Spleen (tissue), 7 donors: ENCODE data around the gene RBMS3.

ENCODE experiments used
- CTCF ChIP-seq, 11 experiments: fragments of 200-600 bp in 7 of 11; fragments of 450-650 bp in 4 of 11; sonication (generic) in 4 of 11; IDR thresholded peaks in 8 of 11; conservative IDR thresholded peaks in 3 of 11; 1 replicate in 7 of 11; 2 replicates in 4 of 11; pipeline versions ENCODE4 v1.4.0 to v1.8.0; 2016 to 2021; ENCODE audit warnings: antibody characterized with exemption in 11 of 11, inconsistent platforms in 4 of 11, mild to moderate bottlenecking in 1 of 11
- POLR2A ChIP-seq, 3 donors: fragments of 450-650 bp; IDR thresholded peaks; one replicate each; pipeline ENCODE4 v1.5.1; 2017; ENCODE audit warnings: antibody characterized with exemption in 3 of 3, mild to moderate bottlenecking in 1 of 3
- donor health status: DM: no; HTN: no; CAD: no; lungs with moderate emphysema.
- donor health status: DM: no; HTN: no; CAD: no.
- donor health status: DM: no; HTN: no; CAD: no.

GRCh38 chr3:29655015-29655747 is 374.3 kb downstream of the RBMS3 start:
- TF ChIP-seq CTCF (IDR thresholded peaks at IDR 0.05 in 8 of 11, conservative IDR thresholded peaks at IDR 0.05 in 3 of 11) = no peak
- TF ChIP-seq POLR2A (IDR thresholded peaks at IDR 0.05) = no peak
